OCI-LY7 (cell line): ENCODE results near the gene NXPH3. TPM values are rescaled to one million over a fixed set of nuclear protein-coding genes. Genes with fewer than 3 reads are reported as not detected.

Experiments used
- BruUV-seq: library from RNA; stranded (reverse); fragments of 400-500 nt; replicated peaks from 2 replicates; lab custom pipeline; 2021; lab: Mats Ljungman, UMichigan
- CTCF ChIA-PET: fragments of 300-600 bp; sonication (Branson Sonifier 250); formaldehyde crosslinking; loops from one replicate; lab custom pipeline; 2022; ENCODE audit warnings: antibody characterized with exemption; ENCODE audit not compliant: unreplicated experiment; lab: Charles Lee
- POLR2A ChIA-PET: fragments of 300-600 bp; sonication (Branson Sonifier 250); formaldehyde crosslinking; loops from one replicate; lab custom pipeline; 2022; ENCODE audit warnings: antibody characterized with exemption; lab: Charles Lee
- DNase-seq: peaks from one replicate; pipeline ENCODE4 v3.0.0-alpha.2; 2015; ENCODE audit warnings: low spot score
- H2AFZ ChIP-seq: fragments of 200-600 bp; sonication (generic), shearing (Covaris generic); 2 replicates; pipeline ENCODE4 v1.6.1; 2014; ENCODE audit warnings: mild to moderate bottlenecking, antibody characterized with exemption, low read length, moderate library complexity
- H3K27ac ChIP-seq: fragments of 200-600 bp; sonication (generic); 2 replicates; pipeline ENCODE4 v1.5.1; 2014; ENCODE audit warnings: mixed run types, low read depth, mild to moderate bottlenecking, moderate library complexity, low read length, inconsistent platforms; ENCODE audit not compliant: poor library complexity, severe bottlenecking
- H3K36me3 ChIP-seq: fragments of 200-600 bp; sonication (generic); 2 replicates; pipeline ENCODE4 v1.6.1; 2014; ENCODE audit warnings: mild to moderate bottlenecking, antibody characterized with exemption, low read length, moderate library complexity, mixed read lengths; ENCODE audit not compliant: insufficient read depth
- H3K4me1 ChIP-seq: fragments of 200-600 bp; sonication (generic); 2 replicates; pipeline ENCODE4 v1.5.1; 2014; ENCODE audit warnings: mild to moderate bottlenecking, low read length; ENCODE audit not compliant: insufficient read depth, poor library complexity, severe bottlenecking
- H3K4me2 ChIP-seq: fragments of 200-600 bp; sonication (generic); 2 replicates; pipeline ENCODE4 v1.6.1; 2014; ENCODE audit warnings: mild to moderate bottlenecking, low read length
- H3K4me3 ChIP-seq: fragments of 200-600 bp; sonication (generic); 2 replicates; pipeline ENCODE4 v1.5.1; 2014; ENCODE audit warnings: mild to moderate bottlenecking, low read depth, low read length; ENCODE audit not compliant: poor library complexity, severe bottlenecking
- H3K79me2 ChIP-seq: fragments of 200-600 bp; sonication (generic); 2 replicates; pipeline ENCODE4 v1.6.1; 2016; ENCODE audit warnings: low read depth, mild to moderate bottlenecking, low read length, moderate library complexity, mixed read lengths; ENCODE audit not compliant: insufficient read depth
- H3K9me2 ChIP-seq: fragments of 200-600 bp; sonication (generic); 2 replicates; pipeline ENCODE4 v1.6.1; 2016; ENCODE audit warnings: mild to moderate bottlenecking, low read length, mixed read lengths; ENCODE audit not compliant: insufficient read depth
- H3K9me3 ChIP-seq: fragments of 200-600 bp; sonication (generic); 2 replicates; pipeline ENCODE4 v1.6.1; 2014; ENCODE audit warnings: mild to moderate bottlenecking, mixed run types, low read length, mixed read lengths
- H4K20me1 ChIP-seq: fragments of 200-600 bp; sonication (generic); 2 replicates; pipeline ENCODE4 v1.6.1; 2014; ENCODE audit warnings: mild to moderate bottlenecking, antibody characterized with exemption, low read length, moderate library complexity, mixed read lengths; ENCODE audit not compliant: insufficient read depth
- CTCF ChIP-seq: fragments of 200-600 bp; sonication (generic); conservative IDR thresholded peaks from 2 replicates; pipeline ENCODE4 v1.5.1; 2014; ENCODE audit warnings: mild to moderate bottlenecking, antibody characterized with exemption, low read length, moderate library complexity, mixed read lengths
- EZH2phosphoT487 ChIP-seq: fragments of 200-600 bp; sonication (generic); IDR thresholded peaks from 2 replicates; pipeline ENCODE4 v1.6.1; 2018; ENCODE audit warnings: low read depth, borderline replicate concordance, mild to moderate bottlenecking, mixed run types, antibody characterized with exemption, low read length, moderate library complexity, mixed read lengths
- intact Hi-C: fragments of 100-400 bp; cut with micrococcal nuclease; formaldehyde crosslinking; loops from one replicate; pipeline ENCODE4 v1.10.0; 2022; ENCODE audit not compliant: unreplicated experiment
- total RNA-seq, 2 experiments: library from RNA; depleted of rRNA in 1 of 2; stranded (reverse); fragments of >200 nt in 1 of 2; shearing (Covaris generic) in 1 of 2; gene quantifications; 2 replicates each; pipeline ENCODE4 v1.2.3, GENCODE V29; 2014 to 2022

NXPH3 gene
- total RNA-seq, 2 experiments from 2014 or later: not detected

GRCh38 chr17:49588726-49589576 is 13.3 kb downstream of the NXPH3 start:
- intact Hi-C loops: no loop called here
- Histone ChIP-seq H3K79me2 (no peaks in the 10 kb centered on the region), H3K27ac (no peak overlapping the region), H3K9me3 (no peaks in the 10 kb centered on the region), H2AFZ (no peak overlapping the region), H3K4me3 (no peak overlapping the region), H3K9me2 (no peaks in the 10 kb centered on the region), H3K4me2 (no peak overlapping the region), H3K4me1 (peaks cover 1% of the 10 kb centered on the region), H3K36me3 (no peaks in the 10 kb centered on the region), H4K20me1 (no peaks in the 10 kb centered on the region)
- TF ChIP-seq EZH2phosphoT487 (no peak), CTCF (no peak)
- no peak for DNase-seq
- BruUV-seq: no TSS peak
- CTCF ChIA-PET: interaction anchor here (0.6 kb wide), 1 partner anchor 170 kb away, joined by 3 read pairs; no protein-coding TSS in a partner anchor
- POLR2A ChIA-PET: no interaction called here

DNA sequence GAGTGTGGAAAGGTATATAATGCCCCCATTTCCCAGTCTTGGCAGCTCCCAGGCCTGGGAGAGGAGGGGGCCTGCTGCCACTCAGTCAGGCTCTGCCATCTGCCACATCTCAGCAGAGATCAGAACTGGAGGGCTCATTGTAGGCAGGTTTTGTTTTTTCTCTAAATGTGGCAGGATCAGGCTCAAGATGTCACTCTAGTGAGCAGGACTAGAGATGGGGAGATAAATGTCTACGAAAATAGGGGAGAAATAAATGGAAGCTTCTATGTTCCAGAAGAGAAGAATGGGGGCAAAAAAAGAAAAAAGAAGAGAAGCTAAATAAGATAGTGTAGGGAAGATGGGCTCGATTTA is 13.9 kb downstream of the NXPH3 start:
- intact Hi-C loops: no loop called here
- no peak overlapping the region for H3K4me3 ChIP-seq
- DNase-seq: no peak
- no TSS peak for BruUV-seq
- H3K9me3 ChIP-seq: no peaks in the 10 kb centered on the region
- no peaks in the 10 kb centered on the region for H3K79me2 ChIP-seq
- TF ChIP-seq EZH2phosphoT487 (no peak), CTCF (no peak)
- no peaks in the 10 kb centered on the region for H4K20me1 ChIP-seq
- H3K36me3 ChIP-seq: 0 out of 2 replicates have a peak, but pooled peaks cover 5% of the 10 kb centered on the region
- no peak overlapping the region for H3K27ac ChIP-seq
- POLR2A ChIA-PET: no interaction called here
- no peak overlapping the region for H3K4me2 ChIP-seq
- H3K9me2 ChIP-seq: no peaks in the 10 kb centered on the region
- H2AFZ ChIP-seq: no peak overlapping the region
- no peaks in the 10 kb centered on the region for H3K4me1 ChIP-seq
- CTCF ChIA-PET: no interaction called here

- intact Hi-C loops: no loop called here
- DNase-seq: no peak
- ChIA-PET POLR2A (interaction anchor here (0.9 kb wide), 1 partner anchor 30 kb away, joined by 3 read pairs; no protein-coding TSS in a partner anchor), CTCF (no interaction called here)
- TF ChIP-seq CTCF (no peak), EZH2phosphoT487 (no peak)
- no peaks in the 10 kb centered on the region for H4K20me1 ChIP-seq
- BruUV-seq: no TSS peak
- H3K27ac ChIP-seq: no peak overlapping the region
- no peaks in the 10 kb centered on the region for H3K9me2 ChIP-seq
- H3K4me2 ChIP-seq: no peak overlapping the region
- no peak overlapping the region for H3K4me3 ChIP-seq
- peaks cover 10% of the 10 kb centered on the region; the same call in 1 of the 2 replicates for H3K36me3 ChIP-seq
- no peaks in the 10 kb centered on the region for H3K4me1 ChIP-seq
- no peaks in the 10 kb centered on the region for H3K79me2 ChIP-seq
- no peaks in the 10 kb centered on the region for H3K9me3 ChIP-seq
- no peak overlapping the region for H2AFZ ChIP-seq
Measured at GRCh38 chr17:49590874-49591273, 15.2 kb downstream of the NXPH3 start.
